DND-41 (cell line): ENCODE measurements around the gene ALDH9A1.

Source experiments
- ATAC-seq: fragments of 200-7000 bp; cut with Tn5 transposase; 3 replicates; pipeline ENCODE4 v1.9.1; 2021; ENCODE audit warnings: low read depth; ENCODE audit not compliant: insufficient read depth
- DNase-seq: peaks from one replicate; pipeline ENCODE4 v3.0.0-alpha.2; 2020
- H2AFZ ChIP-seq: 2 replicates; pipeline ENCODE4 v1.6.0; 2012; ENCODE audit warnings: low read depth, low read length
- H3K27ac ChIP-seq: 2 replicates; pipeline ENCODE4 v1.5.1; 2012; ENCODE audit warnings: low read length, inconsistent platforms
- H3K27me3 ChIP-seq: fragments of 200-600 bp; sonication (generic); 2 replicates; pipeline ENCODE4 v1.6.0; 2012; ENCODE audit warnings: low read length, mild to moderate bottlenecking, inconsistent platforms; ENCODE audit not compliant: insufficient read depth, poor library complexity
- H3K36me3 ChIP-seq: 2 replicates; pipeline ENCODE4 v1.5.1; 2012; ENCODE audit warnings: low read length, inconsistent platforms; ENCODE audit not compliant: insufficient read depth
- H3K4me1 ChIP-seq: 2 replicates; pipeline ENCODE4 v1.5.1; 2012; ENCODE audit warnings: mild to moderate bottlenecking, low read length; ENCODE audit not compliant: insufficient read depth
- H3K4me2 ChIP-seq: 2 replicates; pipeline ENCODE4 v1.6.0; 2012; ENCODE audit warnings: mild to moderate bottlenecking, moderate library complexity, low read length, inconsistent platforms; ENCODE audit not compliant: insufficient read depth
- H3K4me3 ChIP-seq, 2 experiments: fragments of 200-600 bp in 1 of 2; shearing (Covaris generic) in 1 of 2; 2 replicates each; pipeline ENCODE4 v1.5.1; 2012 to 2016; ENCODE audit warnings: inconsistent platforms in 2 of 2, low read length in 2 of 2, mild to moderate bottlenecking in 2 of 2, low read depth in 1 of 2, moderate library complexity in 1 of 2
- H3K79me2 ChIP-seq: 2 replicates; pipeline ENCODE4 v1.6.0; 2012; ENCODE audit warnings: low read length, inconsistent platforms; ENCODE audit not compliant: insufficient read depth
- H3K9ac ChIP-seq: 2 replicates; pipeline ENCODE4 v1.6.0; 2012; ENCODE audit warnings: low read depth, mild to moderate bottlenecking, inconsistent platforms, low read length, moderate library complexity
- H3K9me3 ChIP-seq: 2 replicates; pipeline ENCODE4 v1.5.1; 2012; ENCODE audit warnings: low read length, moderate library complexity, mild to moderate bottlenecking, inconsistent platforms; ENCODE audit not compliant: insufficient read depth, severe bottlenecking
- H4K20me1 ChIP-seq: 2 replicates; pipeline ENCODE4 v1.6.0; 2012; ENCODE audit warnings: low read length; ENCODE audit not compliant: insufficient read depth
- CTCF ChIP-seq: IDR thresholded peaks from 2 replicates; pipeline ENCODE4 v1.5.1; 2012; ENCODE audit warnings: borderline replicate concordance, low read length, moderate library complexity, mild to moderate bottlenecking; ENCODE audit not compliant: poor library complexity, severe bottlenecking; ENCODE audit errors: extremely low read depth
- EZH2 ChIP-seq: IDR thresholded peaks from 3 replicates; pipeline ENCODE4 v1.6.1; 2012; ENCODE audit warnings: borderline replicate concordance, low read depth, mild to moderate bottlenecking, moderate library complexity, low read length, inconsistent platforms; ENCODE audit not compliant: severe bottlenecking

Gene ALDH9A1

GRCh38 chr1:165630629-165631341, 67.6 kb downstream of the ALDH9A1 start, which contains the start of gene MGST3:
Gene MGST3, plus strand, starts transcription at chr1:165631234. Its CDS starts 18,614 bp downstream, at chr1:165649848.
- DNase-seq, result peak; percentile 96
- no peak for TF ChIP-seq CTCF
- no peak for TF ChIP-seq EZH2

DNA sequence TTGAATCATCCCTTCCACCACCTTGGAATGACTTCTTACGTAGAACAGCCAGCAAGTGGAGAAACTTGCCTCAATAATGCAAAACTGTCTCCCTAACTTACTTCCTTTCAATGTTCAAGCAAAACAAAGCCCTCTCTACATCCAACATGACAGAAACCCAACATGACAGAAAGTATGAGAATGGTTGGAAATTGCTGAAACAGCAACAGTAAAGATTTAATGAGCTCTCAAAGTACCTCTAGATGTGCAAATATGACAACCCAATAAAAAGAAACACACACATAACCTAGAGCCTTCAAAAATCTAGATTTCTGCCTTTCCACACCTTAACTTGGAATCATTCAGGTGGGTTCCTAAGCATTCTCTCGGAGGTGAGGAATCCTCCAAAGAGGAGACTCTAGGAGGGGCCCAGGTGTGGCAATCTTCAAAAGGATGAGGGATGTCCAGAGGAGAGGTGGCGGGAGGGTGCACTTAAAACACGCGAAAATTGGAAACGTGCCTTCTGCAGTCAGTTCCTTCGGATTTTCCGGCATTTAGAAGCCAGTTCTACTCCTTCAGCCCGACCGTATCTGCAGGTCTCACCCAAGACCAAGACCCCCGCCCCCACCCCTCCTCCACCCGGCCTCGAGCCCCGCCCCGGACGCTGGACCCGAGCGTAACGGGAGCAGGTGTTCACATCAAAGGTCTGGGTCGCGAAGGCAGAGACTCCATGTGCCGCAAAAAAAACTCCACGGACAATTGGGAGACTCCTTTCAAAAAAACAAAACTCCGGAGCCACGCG, 68.3 kb downstream of the ALDH9A1 start:
- peaks cover 4% of the 10 kb centered on the region for H3K27me3 ChIP-seq
- H3K9ac ChIP-seq, result peak overlapping the region; percentile 72
- TF ChIP-seq EZH2 (no peak), CTCF (no peak)
- H4K20me1 ChIP-seq, result no peaks in the 10 kb centered on the region
- no peaks in the 10 kb centered on the region; the same call in 1 of the 2 replicates for H3K36me3 ChIP-seq
- no peaks in the 10 kb centered on the region for H3K9me3 ChIP-seq
- H3K4me2 ChIP-seq, result peak overlapping the region; percentile 86
- H3K27ac ChIP-seq, result peak overlapping the region; percentile 87
- H2AFZ ChIP-seq, result peak overlapping the region; percentile 73
- H3K4me1 ChIP-seq, result peaks cover 30% of the 10 kb centered on the region
- ATAC-seq (no peak; the same call in none of the 3 replicates), DNase-seq (no peak)
- peaks cover 4% of the 10 kb centered on the region; the same call in 1 of the 2 replicates for H3K79me2 ChIP-seq
- peak overlapping the region; percentile 67 to 78; a peak in 3 of 4 replicates for H3K4me3 ChIP-seq

More at GRCh38 chr1:165630629-165631341, 67.6 kb downstream of the ALDH9A1 start, which contains the start of gene MGST3:
- H2AFZ ChIP-seq, result peak within 1 kb of the TSS; percentile 73
- peak within 1 kb of the TSS; percentile 86 for H3K4me2 ChIP-seq
- peaks cover 30% of the 10 kb centered on the region for H3K4me1 ChIP-seq
- peak within 1 kb of the TSS; percentile 72 for H3K9ac ChIP-seq
- no peaks in the 10 kb centered on the region for H3K9me3 ChIP-seq
- H3K4me3 ChIP-seq, result peak within 1 kb of the TSS; percentile 67 to 78
- ATAC-seq, result peak; percentile 90
- H3K27ac ChIP-seq, result peak within 1 kb of the TSS; percentile 87
- H3K79me2 ChIP-seq, result peaks cover 4% of the 10 kb centered on the region; the same call in 1 of the 2 replicates
- no peaks in the 10 kb centered on the region for H4K20me1 ChIP-seq
- no peaks in the 10 kb centered on the region; the same call in 1 of the 2 replicates for H3K36me3 ChIP-seq
- H3K27me3 ChIP-seq, result peaks cover 4% of the 10 kb centered on the region

DNA sequence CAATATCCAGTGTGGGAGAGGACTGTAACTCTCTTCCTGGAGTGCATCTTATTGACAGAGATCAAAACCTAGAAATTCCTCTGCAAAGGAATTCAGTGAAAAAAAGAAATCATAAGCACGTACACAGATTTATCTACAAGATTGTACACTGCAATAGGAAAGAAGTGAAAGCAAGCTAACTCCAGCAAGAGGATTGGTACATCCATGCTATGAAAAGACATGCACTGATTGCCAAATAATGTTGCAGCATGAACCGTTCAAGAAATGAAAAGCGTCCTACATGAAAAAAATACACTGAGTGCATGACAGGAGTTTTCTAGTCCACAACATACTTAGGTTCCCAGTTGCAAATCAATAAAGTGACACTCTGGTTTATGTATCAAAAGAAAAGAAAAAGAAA, 69.2 kb downstream of the ALDH9A1 start:
- Histone ChIP-seq H3K36me3 (no peaks in the 10 kb centered on the region; the same call in 1 of the 2 replicates), H3K79me2 (peaks cover 4% of the 10 kb centered on the region; the same call in 1 of the 2 replicates), H4K20me1 (no peaks in the 10 kb centered on the region), H3K4me1 (peaks cover 30% of the 10 kb centered on the region), H3K9ac (no peak overlapping the region), H3K27ac (no peak overlapping the region), H2AFZ (no peak overlapping the region), H3K27me3 (peaks cover 4% of the 10 kb centered on the region), H3K4me3 (no peak overlapping the region), H3K9me3 (no peaks in the 10 kb centered on the region), H3K4me2 (no peak overlapping the region)
- no peak for ATAC-seq
- no peak for DNase-seq
- TF ChIP-seq EZH2 (no peak), CTCF (no peak)
